GM08714 (cell line): ENCODE results near the gene PFDN1.

Source experiments
- H3K4me3 ChIP-seq: fragments of 200-500 bp; sonication (Bioruptor generic); 2 replicates; pipeline ENCODE4 v1.5.1; 2014; ENCODE audit warnings: mild to moderate bottlenecking, low read length, inconsistent platforms
- ZNF274 ChIP-seq: IDR thresholded peaks from 2 replicates; pipeline ENCODE4 v1.6.1; 2012; ENCODE audit warnings: mild to moderate bottlenecking, low read depth, low read length

PFDN1 gene

GRCh38 chr5:140339636-140340035 is 36.7 kb upstream of the PFDN1 start:
- TF ChIP-seq ZNF274, result no peak
- no peak overlapping the region for H3K4me3 ChIP-seq

GRCh38 chr5:140338908-140339307 is 36.0 kb upstream of the PFDN1 start:
- TF ChIP-seq ZNF274, result no peak
- H3K4me3 ChIP-seq, result no peak overlapping the region

- no peak overlapping the region for H3K4me3 ChIP-seq
- TF ChIP-seq ZNF274, result no peak
Measured at GRCh38 chr5:140338336-140338735, 35.4 kb upstream of the PFDN1 start.

- no peak for TF ChIP-seq ZNF274
- H3K4me3 ChIP-seq, result no peak overlapping the region
Measured at GRCh38 chr5:140337880-140338279, 35.0 kb upstream of the PFDN1 start.

- H3K4me3 ChIP-seq, result no peak overlapping the region
- no peak for TF ChIP-seq ZNF274
Measured at GRCh38 chr5:140336388-140336787, 33.5 kb upstream of the PFDN1 start.

GRCh38 chr5:140331638-140332037 is 28.7 kb upstream of the PFDN1 start:
- TF ChIP-seq ZNF274, result no peak
- H3K4me3 ChIP-seq, result no peak overlapping the region

GRCh38 chr5:140329739-140330481 is 27.0 kb upstream of the PFDN1 start:
- TF ChIP-seq ZNF274, result no peak
- H3K4me3 ChIP-seq, result no peak overlapping the region

- H3K4me3 ChIP-seq, result no peak overlapping the region
- no peak for TF ChIP-seq ZNF274
Measured at GRCh38 chr5:140328036-140328764, 25.3 kb upstream of the PFDN1 start.

- H3K4me3 ChIP-seq, result no peak overlapping the region
- TF ChIP-seq ZNF274, result no peak
Measured at GRCh38 chr5:140327589-140327988, 24.7 kb upstream of the PFDN1 start.

- TF ChIP-seq ZNF274, result no peak
- H3K4me3 ChIP-seq, result no peak overlapping the region
Measured at GRCh38 chr5:140325486-140325885, 22.6 kb upstream of the PFDN1 start.

GRCh38 chr5:140324617-140325241 is 21.8 kb upstream of the PFDN1 start:
- no peak overlapping the region for H3K4me3 ChIP-seq
- no peak for TF ChIP-seq ZNF274

- H3K4me3 ChIP-seq, result no peak overlapping the region
- TF ChIP-seq ZNF274, result no peak
Measured at GRCh38 chr5:140324041-140324600, 21.2 kb upstream of the PFDN1 start.

GRCh38 chr5:140322751-140323731 is 20.1 kb upstream of the PFDN1 start:
- no peak overlapping the region for H3K4me3 ChIP-seq
- no peak for TF ChIP-seq ZNF274
